Measurements from ENCODE around the gene ARAP1.

DNA sequence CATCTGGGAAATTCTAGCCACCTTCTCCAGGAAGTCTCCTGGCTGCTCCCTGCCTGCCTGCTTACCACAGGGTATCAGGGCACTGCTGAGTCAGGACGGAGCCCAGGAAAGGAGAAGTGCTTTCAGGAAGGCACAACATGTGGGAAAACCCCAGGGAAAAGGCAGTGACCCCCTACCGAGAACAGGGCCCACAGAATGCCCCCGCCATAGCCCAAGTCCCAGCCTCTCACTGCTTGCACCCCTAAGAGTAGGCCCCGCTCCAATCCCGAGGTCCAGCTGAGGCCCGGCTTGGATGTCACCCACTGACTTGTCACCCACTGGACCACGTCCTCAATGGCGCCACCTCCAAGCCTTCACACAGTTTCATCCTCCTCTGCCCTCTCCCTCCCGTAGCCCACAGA lies 34.1 kb downstream of the ARAP1 start:
- no peak for TF ChIP-seq POLR2AphosphoS5 (IDR thresholded peaks at IDR 0.05; ENCODE audit: low read depth)
- TF ChIP-seq, protein P1, sequence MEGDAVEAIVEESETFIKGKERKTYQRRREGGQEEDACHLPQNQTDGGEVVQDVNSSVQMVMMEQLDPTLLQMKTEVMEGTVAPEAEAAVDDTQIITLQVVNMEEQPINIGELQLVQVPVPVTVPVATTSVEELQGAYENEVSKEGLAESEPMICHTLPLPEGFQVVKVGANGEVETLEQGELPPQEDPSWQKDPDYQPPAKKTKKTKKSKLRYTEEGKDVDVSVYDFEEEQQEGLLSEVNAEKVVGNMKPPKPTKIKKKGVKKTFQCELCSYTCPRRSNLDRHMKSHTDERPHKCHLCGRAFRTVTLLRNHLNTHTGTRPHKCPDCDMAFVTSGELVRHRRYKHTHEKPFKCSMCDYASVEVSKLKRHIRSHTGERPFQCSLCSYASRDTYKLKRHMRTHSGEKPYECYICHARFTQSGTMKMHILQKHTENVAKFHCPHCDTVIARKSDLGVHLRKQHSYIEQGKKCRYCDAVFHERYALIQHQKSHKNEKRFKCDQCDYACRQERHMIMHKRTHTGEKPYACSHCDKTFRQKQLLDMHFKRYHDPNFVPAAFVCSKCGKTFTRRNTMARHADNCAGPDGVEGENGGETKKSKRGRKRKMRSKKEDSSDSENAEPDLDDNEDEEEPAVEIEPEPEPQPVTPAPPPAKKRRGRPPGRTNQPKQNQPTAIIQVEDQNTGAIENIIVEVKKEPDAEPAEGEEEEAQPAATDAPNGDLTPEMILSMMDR (IDR thresholded peaks at IDR 0.05; ENCODE audit: insufficient read depth, low read length), result no peak
- TF ChIP-seq, protein P2, sequence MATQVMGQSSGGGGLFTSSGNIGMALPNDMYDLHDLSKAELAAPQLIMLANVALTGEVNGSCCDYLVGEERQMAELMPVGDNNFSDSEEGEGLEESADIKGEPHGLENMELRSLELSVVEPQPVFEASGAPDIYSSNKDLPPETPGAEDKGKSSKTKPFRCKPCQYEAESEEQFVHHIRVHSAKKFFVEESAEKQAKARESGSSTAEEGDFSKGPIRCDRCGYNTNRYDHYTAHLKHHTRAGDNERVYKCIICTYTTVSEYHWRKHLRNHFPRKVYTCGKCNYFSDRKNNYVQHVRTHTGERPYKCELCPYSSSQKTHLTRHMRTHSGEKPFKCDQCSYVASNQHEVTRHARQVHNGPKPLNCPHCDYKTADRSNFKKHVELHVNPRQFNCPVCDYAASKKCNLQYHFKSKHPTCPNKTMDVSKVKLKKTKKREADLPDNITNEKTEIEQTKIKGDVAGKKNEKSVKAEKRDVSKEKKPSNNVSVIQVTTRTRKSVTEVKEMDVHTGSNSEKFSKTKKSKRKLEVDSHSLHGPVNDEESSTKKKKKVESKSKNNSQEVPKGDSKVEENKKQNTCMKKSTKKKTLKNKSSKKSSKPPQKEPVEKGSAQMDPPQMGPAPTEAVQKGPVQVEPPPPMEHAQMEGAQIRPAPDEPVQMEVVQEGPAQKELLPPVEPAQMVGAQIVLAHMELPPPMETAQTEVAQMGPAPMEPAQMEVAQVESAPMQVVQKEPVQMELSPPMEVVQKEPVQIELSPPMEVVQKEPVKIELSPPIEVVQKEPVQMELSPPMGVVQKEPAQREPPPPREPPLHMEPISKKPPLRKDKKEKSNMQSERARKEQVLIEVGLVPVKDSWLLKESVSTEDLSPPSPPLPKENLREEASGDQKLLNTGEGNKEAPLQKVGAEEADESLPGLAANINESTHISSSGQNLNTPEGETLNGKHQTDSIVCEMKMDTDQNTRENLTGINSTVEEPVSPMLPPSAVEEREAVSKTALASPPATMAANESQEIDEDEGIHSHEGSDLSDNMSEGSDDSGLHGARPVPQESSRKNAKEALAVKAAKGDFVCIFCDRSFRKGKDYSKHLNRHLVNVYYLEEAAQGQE (IDR thresholded peaks at IDR 0.05; ENCODE audit: insufficient replicate concordance, low read depth), result no peak
